C4-2B (cell line): Measurements from ENCODE around the gene CLSTN3.

ENCODE experiments used
- CTCF ChIP-seq: fragments of 450-650 bp; conservative IDR thresholded peaks from 2 replicates; pipeline ENCODE4 v1.5.1; 2017; ENCODE audit warnings: mild to moderate bottlenecking
- ZFX ChIP-seq: fragments of 450-650 bp; IDR thresholded peaks from 2 replicates; pipeline ENCODE4 v1.6.1; 2017

GRCh38 chr12:7136071-7136470 lies 5.9 kb downstream of the CLSTN3 start:
- no peak for TF ChIP-seq CTCF
- TF ChIP-seq ZFX = no peak
